Skeletal muscle tissue (tissue), 4 donors: ENCODE results near the gene CDYL. TPM values are rescaled to one million over a fixed set of nuclear protein-coding genes. Genes with fewer than 3 reads are reported as not detected.

Source experiments
- H3K27ac ChIP-seq: one replicate; pipeline ENCODE4 v1.7.0; 2013; ENCODE audit warnings: mild to moderate bottlenecking, low read depth, low read length, inconsistent platforms
- H3K27me3 ChIP-seq, 3 donors: one replicate each; pipeline ENCODE4 v1.7.0; 2013; ENCODE audit warnings: low read length in 3 of 3; ENCODE audit not compliant: control insufficient read depth in 3 of 3, insufficient read depth in 3 of 3
- H3K36me3 ChIP-seq, 3 donors: one replicate each; pipeline ENCODE4 v1.7.0; 2013; ENCODE audit warnings: low read length in 3 of 3; ENCODE audit not compliant: control insufficient read depth in 3 of 3, insufficient read depth in 3 of 3
- H3K4me1 ChIP-seq, 3 donors: one replicate each; pipeline ENCODE4 v1.7.0; 2013; ENCODE audit warnings: low read length in 3 of 3, mild to moderate bottlenecking in 3 of 3; ENCODE audit not compliant: control insufficient read depth in 3 of 3, insufficient read depth in 3 of 3
- H3K4me3 ChIP-seq, 3 donors: one replicate each; pipeline ENCODE4 v1.7.0; 2013; ENCODE audit warnings: low read length in 3 of 3
- H3K9ac ChIP-seq, 3 donors: one replicate each; pipeline ENCODE4 v1.7.0; 2013; ENCODE audit warnings: low read length in 3 of 3, mild to moderate bottlenecking in 3 of 3, moderate library complexity in 2 of 3, low read depth in 1 of 3
- H3K9me3 ChIP-seq, 3 donors: one replicate each; pipeline ENCODE4 v1.7.0; 2013; ENCODE audit warnings: low read length in 3 of 3; ENCODE audit not compliant: control insufficient read depth in 3 of 3
- total RNA-seq: library from RNA; depleted of rRNA; stranded (reverse); fragments of >200 nt; gene quantifications from one replicate; pipeline ENCODE4 v1.2.3, GENCODE V29; 2014
- donor health status: Osteomylitis.

Gene CDYL
- total RNA-seq, 1 donor from 2014 or later = 33.9 TPM

- Histone ChIP-seq H3K9me3 (no peaks in the 10 kb centered on the region), H3K9ac (no peak overlapping the region), H3K4me3 (no peak overlapping the region), H3K36me3 (no peaks in the 10 kb centered on the region), H3K27me3 (no peaks in the 10 kb centered on the region), H3K27ac (no peak overlapping the region), H3K4me1 (peaks cover 0 to 5% (median 4%) of the 10 kb centered on the region in 3 donors)
Measured at GRCh38 chr6:4924661-4925271, 148.6 kb downstream of the CDYL start.

GRCh38 chr6:4925580-4925979, 149.4 kb downstream of the CDYL start:
- H3K4me3 ChIP-seq = no peak overlapping the region
- no peaks in the 10 kb centered on the region for H3K9me3 ChIP-seq
- no peak overlapping the region for H3K27ac ChIP-seq

GRCh38 chr6:4928426-4928825, 152.2 kb downstream of the CDYL start:
- Histone ChIP-seq H3K36me3 (no peaks in the 10 kb centered on the region), H3K27me3 (no peaks in the 10 kb centered on the region), H3K9ac (no peak overlapping the region), H3K9me3 (no peaks in the 10 kb centered on the region), H3K27ac (no peak overlapping the region), H3K4me3 (no peak overlapping the region), H3K4me1 (peaks cover 7 to 27% (median 16%) of the 10 kb centered on the region in 3 donors)

More at GRCh38 chr6:4925580-4925979, 149.4 kb downstream of the CDYL start:
- Histone ChIP-seq H3K9ac (no peak overlapping the region), H3K27me3 (no peaks in the 10 kb centered on the region), H3K36me3 (no peaks in the 10 kb centered on the region), H3K4me1 (peaks cover 0 to 11% (median 4%) of the 10 kb centered on the region in 3 donors)

GRCh38 chr6:4929097-4929718, 153.0 kb downstream of the CDYL start:
- Histone ChIP-seq H3K27me3 (no peaks in the 10 kb centered on the region), H3K4me3 (no peak overlapping the region), H3K36me3 (no peaks in the 10 kb centered on the region), H3K4me1 (peaks cover 7 to 27% (median 16%) of the 10 kb centered on the region in 3 donors), H3K27ac (no peak overlapping the region), H3K9ac (no peak overlapping the region), H3K9me3 (no peaks in the 10 kb centered on the region)

- H3K36me3 ChIP-seq = no peaks in the 10 kb centered on the region
- no peaks in the 10 kb centered on the region for H3K27me3 ChIP-seq
- H3K9ac ChIP-seq = no peak overlapping the region
- no peak overlapping the region for H3K4me3 ChIP-seq
- H3K4me1 ChIP-seq = peaks cover 7 to 27% (median 16%) of the 10 kb centered on the region in 3 donors
- no peaks in the 10 kb centered on the region for H3K9me3 ChIP-seq
- no peak overlapping the region for H3K27ac ChIP-seq
Measured at GRCh38 chr6:4930025-4930691, 154.0 kb downstream of the CDYL start.

- H3K27ac ChIP-seq = no peak overlapping the region
- peaks cover 9 to 27% (median 16%) of the 10 kb centered on the region in 3 donors for H3K4me1 ChIP-seq
- no peak overlapping the region for H3K9ac ChIP-seq
- no peaks in the 10 kb centered on the region for H3K9me3 ChIP-seq
- H3K36me3 ChIP-seq = no peaks in the 10 kb centered on the region
- no peaks in the 10 kb centered on the region for H3K27me3 ChIP-seq
- no peak overlapping the region for H3K4me3 ChIP-seq
Measured at GRCh38 chr6:4931530-4932227, 155.5 kb downstream of the CDYL start.

GRCh38 chr6:4932228-4932903, 156.2 kb downstream of the CDYL start:
- H3K27me3 ChIP-seq = no peaks in the 10 kb centered on the region
- H3K4me3 ChIP-seq = no peak overlapping the region

GRCh38 chr6:4935486-4935885, 159.3 kb downstream of the CDYL start:
- no peak overlapping the region for H3K4me3 ChIP-seq

More at GRCh38 chr6:4932228-4932903, 156.2 kb downstream of the CDYL start:
- Histone ChIP-seq H3K36me3 (no peaks in the 10 kb centered on the region), H3K9ac (no peak overlapping the region), H3K4me1 (peaks cover 9 to 27% (median 16%) of the 10 kb centered on the region in 3 donors), H3K9me3 (no peaks in the 10 kb centered on the region), H3K27ac (no peak overlapping the region)

GRCh38 chr6:4935975-4936680, 159.9 kb downstream of the CDYL start:
- Histone ChIP-seq H3K9me3 (no peaks in the 10 kb centered on the region), H3K36me3 (no peaks in the 10 kb centered on the region), H3K27me3 (no peaks in the 10 kb centered on the region), H3K27ac (no peak overlapping the region), H3K4me1 (peaks cover 9 to 18% (median 12%) of the 10 kb centered on the region in 3 donors), H3K4me3 (no peak overlapping the region), H3K9ac (no peak overlapping the region)

More at GRCh38 chr6:4935486-4935885, 159.3 kb downstream of the CDYL start:
- H3K27ac ChIP-seq = no peak overlapping the region
- no peaks in the 10 kb centered on the region for H3K9me3 ChIP-seq
- no peaks in the 10 kb centered on the region for H3K27me3 ChIP-seq
- no peak overlapping the region for H3K9ac ChIP-seq
- peaks cover 9 to 22% (median 16%) of the 10 kb centered on the region in 3 donors for H3K4me1 ChIP-seq
- no peaks in the 10 kb centered on the region for H3K36me3 ChIP-seq
